Adrenal gland (tissue), 5 donors: ENCODE data around the gene HOXC9.

Experiments
- POLR2A ChIP-seq, 2 donors: fragments of 450-650 bp; IDR thresholded peaks; one replicate each; pipeline ENCODE4 v1.6.1; 2017; ENCODE audit warnings: antibody characterized with exemption in 2 of 2, mild to moderate bottlenecking in 2 of 2, moderate library complexity in 1 of 2
- TF ChIP-seq, protein P1 (sequence below), 6 experiments: fragments of 450-650 bp in 4 of 6; fragments of 200-600 bp in 2 of 6; sonication (generic) in 1 of 6; IDR thresholded peaks; 1 replicate in 5 of 6; 2 replicates in 1 of 6; pipeline versions ENCODE4 v1.5.1 to v1.8.0; 2016 to 2021; ENCODE audit warnings: antibody characterized with exemption in 6 of 6, mild to moderate bottlenecking in 2 of 6, moderate library complexity in 1 of 6
- donor health status: DM: no; HTN: no; CAD: no.

DNA sequence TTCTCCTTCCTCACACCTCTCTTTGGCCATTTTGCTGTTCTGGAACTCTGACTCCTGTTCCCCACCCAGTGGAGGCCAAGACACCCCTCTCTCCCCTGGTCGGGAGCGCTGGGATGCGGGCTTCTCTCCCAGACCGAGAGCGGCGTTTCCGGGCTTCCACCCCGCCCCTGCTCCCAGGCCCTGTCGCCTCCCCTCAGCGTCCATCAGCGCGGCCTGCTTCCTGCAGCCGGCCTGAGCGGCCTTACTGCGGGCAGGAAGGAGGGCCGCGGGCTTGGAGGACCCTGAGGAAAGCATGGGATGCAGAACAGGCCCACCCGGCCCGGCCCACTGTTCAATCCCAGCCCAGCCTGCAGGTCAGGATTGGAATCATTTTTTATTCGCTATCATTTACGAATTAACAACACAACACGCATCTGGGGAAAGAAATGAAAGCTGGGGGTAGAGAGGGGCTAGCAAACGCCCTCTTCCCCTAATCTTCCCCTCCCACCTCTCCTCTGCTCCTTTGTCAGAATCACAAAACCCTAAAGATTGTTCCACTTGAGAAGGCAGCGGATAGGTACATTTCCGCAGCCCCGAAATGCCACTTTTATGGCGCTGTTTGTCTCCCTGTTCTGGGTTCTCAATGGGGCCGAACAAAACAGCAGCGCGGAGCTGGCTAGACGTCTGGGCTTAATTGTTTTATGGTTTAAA is 5.0 kb downstream of the HOXC9 start:
- no peak for TF ChIP-seq POLR2A (IDR thresholded peaks at IDR 0.05)
- TF ChIP-seq, protein P1, sequence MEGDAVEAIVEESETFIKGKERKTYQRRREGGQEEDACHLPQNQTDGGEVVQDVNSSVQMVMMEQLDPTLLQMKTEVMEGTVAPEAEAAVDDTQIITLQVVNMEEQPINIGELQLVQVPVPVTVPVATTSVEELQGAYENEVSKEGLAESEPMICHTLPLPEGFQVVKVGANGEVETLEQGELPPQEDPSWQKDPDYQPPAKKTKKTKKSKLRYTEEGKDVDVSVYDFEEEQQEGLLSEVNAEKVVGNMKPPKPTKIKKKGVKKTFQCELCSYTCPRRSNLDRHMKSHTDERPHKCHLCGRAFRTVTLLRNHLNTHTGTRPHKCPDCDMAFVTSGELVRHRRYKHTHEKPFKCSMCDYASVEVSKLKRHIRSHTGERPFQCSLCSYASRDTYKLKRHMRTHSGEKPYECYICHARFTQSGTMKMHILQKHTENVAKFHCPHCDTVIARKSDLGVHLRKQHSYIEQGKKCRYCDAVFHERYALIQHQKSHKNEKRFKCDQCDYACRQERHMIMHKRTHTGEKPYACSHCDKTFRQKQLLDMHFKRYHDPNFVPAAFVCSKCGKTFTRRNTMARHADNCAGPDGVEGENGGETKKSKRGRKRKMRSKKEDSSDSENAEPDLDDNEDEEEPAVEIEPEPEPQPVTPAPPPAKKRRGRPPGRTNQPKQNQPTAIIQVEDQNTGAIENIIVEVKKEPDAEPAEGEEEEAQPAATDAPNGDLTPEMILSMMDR (IDR thresholded peaks at IDR 0.05): no peak
